Endothelial cell (in vitro differentiated cells): ENCODE measurements around the gene BBLN. TPM values are rescaled to one million over a fixed set of nuclear protein-coding genes. Genes with fewer than 3 reads are reported as not detected.
A peak's percentile ranks its signal among the peaks of the same experiment; 100 is the strongest.

Experiments
- DNase-seq: peaks from one replicate; pipeline ENCODE4 v3.0.0; 2021; ENCODE audit warnings: low spot score
- H3K27ac Mint-ChIP-seq: one replicate; pipeline ENCODE4 v1.8.0; 2021; ENCODE audit warnings: mixed read lengths, inconsistent platforms; ENCODE audit not compliant: unreplicated experiment
- H3K27me3 Mint-ChIP-seq: one replicate; pipeline ENCODE4 v1.8.0; 2021; ENCODE audit warnings: mild to moderate bottlenecking, moderate library complexity, mixed read lengths, inconsistent platforms; ENCODE audit not compliant: unreplicated experiment
- H3K36me3 Mint-ChIP-seq: one replicate; pipeline ENCODE4 v1.8.0; 2021; ENCODE audit warnings: mild to moderate bottlenecking, low read depth, mixed read lengths, inconsistent platforms; ENCODE audit not compliant: unreplicated experiment
- H3K4me1 Mint-ChIP-seq: one replicate; pipeline ENCODE4 v1.8.0; 2021; ENCODE audit warnings: mild to moderate bottlenecking, mixed read lengths, inconsistent platforms; ENCODE audit not compliant: unreplicated experiment
- H3K4me3 Mint-ChIP-seq: one replicate; pipeline ENCODE4 v1.8.0; 2021; ENCODE audit warnings: mild to moderate bottlenecking, mixed read lengths, inconsistent platforms; ENCODE audit not compliant: unreplicated experiment
- H3K9me3 Mint-ChIP-seq: one replicate; pipeline ENCODE4 v1.8.0; 2021; ENCODE audit warnings: mixed read lengths, inconsistent platforms; ENCODE audit not compliant: unreplicated experiment
- CTCF ChIP-seq: fragments of 200-600 bp; sonication (generic); IDR thresholded peaks from one replicate; pipeline ENCODE4 v1.5.0; 2021; ENCODE audit warnings: antibody characterized with exemption; ENCODE audit not compliant: unreplicated experiment
- total RNA-seq: library from RNA; stranded (reverse); fragmentation: NEBNext Ultra II Directional; extraction: Animal tissue kit (Norgen Biotek cat#: 25700); gene quantifications from one replicate; pipeline ENCODE4 v1.2.1, GENCODE V29; 2021; ENCODE audit not compliant: unreplicated experiment

BBLN gene
- total RNA-seq, 1 donor from 2014 or later: 62.1 TPM

DNA sequence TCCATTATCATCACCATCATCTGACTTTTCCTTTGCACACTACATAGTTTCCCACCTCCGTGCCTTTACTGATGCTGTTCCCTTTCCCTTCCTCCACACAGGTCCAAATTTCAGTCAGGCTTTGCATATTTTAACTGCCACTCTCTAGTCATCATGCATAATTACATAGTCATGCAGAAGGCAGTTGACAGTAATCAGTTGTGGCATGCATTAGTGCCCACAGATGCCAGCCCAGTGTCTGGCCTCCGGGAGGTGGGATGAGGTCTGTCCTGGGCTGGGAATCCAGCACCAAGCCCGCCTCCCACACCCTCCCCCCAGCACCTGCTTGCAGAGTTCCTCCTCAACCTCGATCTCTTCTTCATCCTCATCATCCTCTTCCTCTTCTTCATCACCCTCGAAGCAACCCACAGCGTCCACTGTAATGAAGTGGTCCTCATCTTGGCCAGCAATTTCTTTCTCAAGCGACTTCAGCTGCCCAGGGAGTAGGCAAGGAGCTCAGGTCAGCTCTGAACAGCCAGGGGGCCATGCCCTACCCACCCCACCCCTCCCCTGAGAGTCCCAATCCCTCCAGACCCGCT, 8.8 kb downstream of the BBLN start:
- H3K36me3 Mint-ChIP-seq: peaks cover 33% of the 10 kb centered on the region
- TF ChIP-seq CTCF: no peak
- H3K27ac Mint-ChIP-seq: no peak overlapping the region

DNA sequence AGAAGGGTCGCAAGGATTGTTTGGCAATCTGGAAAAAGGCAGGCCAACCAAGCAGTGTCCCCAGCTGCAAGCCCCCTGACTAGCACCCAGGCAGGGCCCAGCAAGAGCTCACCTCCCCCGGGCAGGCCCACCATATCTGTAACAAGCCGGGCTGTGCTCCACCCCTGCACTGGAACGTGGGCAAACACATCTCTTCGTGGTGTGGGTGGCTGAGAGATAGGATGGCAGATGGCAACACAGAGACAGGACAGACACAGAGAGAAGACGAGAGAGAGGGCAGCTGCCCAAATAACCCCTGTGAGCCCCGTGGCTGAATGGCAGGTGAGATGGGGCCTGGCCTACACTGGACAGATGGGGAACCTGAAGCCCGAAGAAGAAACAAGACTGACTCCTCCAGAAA, 9.4 kb downstream of the BBLN start:
- H3K27ac Mint-ChIP-seq: no peak overlapping the region
- no peaks in the 10 kb centered on the region for H3K9me3 Mint-ChIP-seq
- no peak for TF ChIP-seq CTCF
- H3K4me3 Mint-ChIP-seq: no peak overlapping the region
- no peak for DNase-seq
- H3K36me3 Mint-ChIP-seq: peaks cover 33% of the 10 kb centered on the region
- H3K27me3 Mint-ChIP-seq: no peaks in the 10 kb centered on the region
- H3K4me1 Mint-ChIP-seq: no peaks in the 10 kb centered on the region

More for the DNA sequence above, 8.8 kb downstream of the BBLN start:
- Mint-ChIP-seq H3K9me3 (no peaks in the 10 kb centered on the region), H3K4me1 (no peaks in the 10 kb centered on the region), H3K27me3 (no peaks in the 10 kb centered on the region), H3K4me3 (peak overlapping the region; percentile 56)
- DNase-seq: no peak

DNA sequence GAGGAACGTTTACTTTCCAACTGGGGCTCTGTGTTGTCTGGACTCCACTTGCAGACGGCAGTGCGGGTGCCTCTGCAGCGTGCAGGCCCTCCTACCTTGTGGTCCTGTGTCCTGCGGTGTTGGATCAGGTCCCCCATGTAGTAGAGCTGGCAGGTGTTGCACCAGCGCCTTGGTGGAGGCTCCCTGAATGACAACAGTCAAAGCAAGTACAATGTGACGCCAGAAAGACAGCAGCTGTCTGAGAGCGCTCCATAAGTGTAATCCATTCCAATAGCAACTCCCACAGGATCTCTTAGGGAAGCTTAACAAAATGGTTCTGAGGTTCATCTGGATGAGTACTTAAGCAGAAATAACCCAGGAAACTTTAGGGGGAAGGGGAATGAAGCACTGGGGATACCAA, 9.9 kb downstream of the BBLN start:
- no peak for DNase-seq
- Mint-ChIP-seq H3K27ac (no peak overlapping the region), H3K4me1 (no peaks in the 10 kb centered on the region), H3K27me3 (no peaks in the 10 kb centered on the region), H3K4me3 (peak overlapping the region; percentile 11), H3K36me3 (peaks cover 37% of the 10 kb centered on the region), H3K9me3 (no peaks in the 10 kb centered on the region)
- TF ChIP-seq CTCF: no peak

GRCh38 chr9:128174062-128174461, 14.0 kb downstream of the BBLN start:
- Mint-ChIP-seq H3K4me3 (no peak overlapping the region), H3K9me3 (no peaks in the 10 kb centered on the region), H3K27me3 (no peaks in the 10 kb centered on the region), H3K27ac (no peak overlapping the region), H3K36me3 (peaks cover 45% of the 10 kb centered on the region), H3K4me1 (no peaks in the 10 kb centered on the region)
- DNase-seq: no peak
- TF ChIP-seq CTCF: no peak

GRCh38 chr9:128175102-128175563, 15.1 kb downstream of the BBLN start:
- TF ChIP-seq CTCF: no peak
- Mint-ChIP-seq H3K27me3 (no peaks in the 10 kb centered on the region), H3K27ac (no peak overlapping the region), H3K4me3 (peak overlapping the region; percentile 32), H3K9me3 (no peaks in the 10 kb centered on the region), H3K36me3 (peaks cover 44% of the 10 kb centered on the region), H3K4me1 (no peaks in the 10 kb centered on the region)
- DNase-seq: no peak
